Caco-2 (cell line): ENCODE data around the gene OR2T10. TPM values are rescaled to one million over a fixed set of nuclear protein-coding genes. Genes with fewer than 3 reads are reported as not detected.

Experiments used
- BruUV-seq: library from RNA; stranded (reverse); fragments of 400-500 nt; replicated peaks from 2 replicates; lab custom pipeline; 2021; lab: Mats Ljungman, UMichigan
- CTCF ChIA-PET: fragments of 300-600 bp; sonication (Branson Sonifier 250); formaldehyde crosslinking; loops from one replicate; lab custom pipeline; 2022; ENCODE audit warnings: antibody characterized with exemption; lab: Charles Lee
- POLR2A ChIA-PET: fragments of 300-600 bp; sonication (Branson Sonifier 250); formaldehyde crosslinking; loops from one replicate; lab custom pipeline; 2022; ENCODE audit warnings: antibody characterized with exemption; lab: Charles Lee
- DNase-seq, 2 experiments: peaks; one replicate each; pipeline versions ENCODE4 v3.0.0 to v3.0.0-alpha.2; 2020 to 2022
- H3K27me3 ChIP-seq: replicated peaks from 2 replicates; pipeline ENCODE4 v1.6.0; 2011; ENCODE audit warnings: low read length; ENCODE audit not compliant: control insufficient read depth, insufficient read depth
- H3K36me3 ChIP-seq: 2 replicates; pipeline ENCODE4 v1.5.1; 2011; ENCODE audit warnings: low read length; ENCODE audit not compliant: control insufficient read depth, insufficient read depth
- H3K4me1 ChIP-seq: fragments of 250-450 bp; sonication (Bioruptor Pico); 2 replicates; pipeline ENCODE4 v1.5.1; 2020; ENCODE audit warnings: mild to moderate bottlenecking
- H3K4me3 ChIP-seq: 2 replicates; pipeline ENCODE4 v1.5.1; 2011; ENCODE audit warnings: low read depth, mild to moderate bottlenecking, control low read depth, low read length
- H3K9me3 ChIP-seq: fragments of 250-450 bp; sonication (Bioruptor Pico); 2 replicates; pipeline ENCODE4 v1.5.1; 2020; ENCODE audit warnings: mild to moderate bottlenecking, moderate library complexity
- H3K27ac Mint-ChIP-seq: one replicate; pipeline ENCODE4 v1.8.0; 2022; ENCODE audit warnings: mixed read lengths; ENCODE audit not compliant: unreplicated experiment
- H3K27me3 Mint-ChIP-seq: one replicate; pipeline ENCODE4 v1.8.0; 2022; ENCODE audit warnings: mixed read lengths; ENCODE audit not compliant: insufficient read depth, unreplicated experiment
- H3K36me3 Mint-ChIP-seq: one replicate; pipeline ENCODE4 v1.8.0; 2022; ENCODE audit warnings: mild to moderate bottlenecking, mixed read lengths; ENCODE audit not compliant: insufficient read depth, unreplicated experiment
- H3K4me1 Mint-ChIP-seq: one replicate; pipeline ENCODE4 v1.8.0; 2022; ENCODE audit warnings: low read depth, mixed read lengths; ENCODE audit not compliant: unreplicated experiment
- H3K4me3 Mint-ChIP-seq: one replicate; pipeline ENCODE4 v1.8.0; 2022; ENCODE audit warnings: mild to moderate bottlenecking, moderate library complexity, mixed read lengths; ENCODE audit not compliant: unreplicated experiment
- H3K9me3 Mint-ChIP-seq: one replicate; pipeline ENCODE4 v1.8.0; 2022; ENCODE audit warnings: mixed read lengths; ENCODE audit not compliant: unreplicated experiment
- intact Hi-C: fragments of 100-400 bp; cut with micrococcal nuclease; formaldehyde crosslinking; loops from one replicate; pipeline ENCODE4 v1.10.0; 2022; ENCODE audit not compliant: unreplicated experiment
- total RNA-seq: library from RNA; stranded (reverse); gene quantifications from 2 replicates; pipeline ENCODE4 v1.2.3, GENCODE V29; 2022
- TF ChIP-seq, protein P1 (sequence below), 2 experiments: fragments of 200-600 bp in 1 of 2; IDR thresholded peaks; 1 replicate in 1 of 2; 2 replicates in 1 of 2; pipeline versions ENCODE4 v1.5.1 to v1.8.0; 2011 to 2022; ENCODE audit warnings: antibody characterized with exemption in 1 of 2, control low read depth in 1 of 2, inconsistent platforms in 1 of 2, low read depth in 1 of 2, low read length in 1 of 2, mild to moderate bottlenecking in 1 of 2, moderate library complexity in 1 of 2; ENCODE audit not compliant: insufficient read depth in 1 of 2, severe bottlenecking in 1 of 2, unreplicated experiment in 1 of 2

The OR2T10 gene
- total RNA-seq, 1 experiment from 2014 or later: not detected

DNA sequence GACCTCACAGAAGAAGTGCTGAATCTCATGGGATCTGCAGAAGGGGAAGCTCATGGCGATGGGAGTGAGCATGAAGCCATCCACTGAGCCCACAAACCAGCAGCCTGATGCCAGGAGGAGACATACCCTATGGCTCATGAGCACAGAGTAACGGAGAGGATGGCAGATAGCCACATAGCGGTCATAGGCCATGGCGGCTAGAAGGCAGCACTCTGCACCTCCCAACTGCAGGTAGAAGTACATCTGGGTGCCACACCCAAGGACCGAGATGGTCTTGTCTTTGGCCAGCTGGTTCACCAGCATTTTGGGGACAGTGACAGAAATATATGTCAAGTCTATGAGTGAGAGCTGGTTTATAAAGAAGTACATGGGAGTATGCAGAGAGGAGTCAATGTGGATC lies 4.3 kb downstream of the OR2T10 start:
- Mint-ChIP-seq H3K36me3 (no peaks in the 10 kb centered on the region), H3K27me3 (no peaks in the 10 kb centered on the region), H3K4me3 (no peak overlapping the region), H3K27ac (no peak overlapping the region), H3K9me3 (no peaks in the 10 kb centered on the region), H3K4me1 (no peaks in the 10 kb centered on the region)
- Histone ChIP-seq H3K27me3 (no peaks in the 10 kb centered on the region), H3K4me3 (no peak overlapping the region), H3K9me3 (no peaks in the 10 kb centered on the region), H3K4me1 (no peaks in the 10 kb centered on the region), H3K36me3 (no peaks in the 10 kb centered on the region)
- ChIA-PET CTCF (no interaction called here), POLR2A (no interaction called here)
- intact Hi-C loops: no loop called here
- TF ChIP-seq, protein P1, sequence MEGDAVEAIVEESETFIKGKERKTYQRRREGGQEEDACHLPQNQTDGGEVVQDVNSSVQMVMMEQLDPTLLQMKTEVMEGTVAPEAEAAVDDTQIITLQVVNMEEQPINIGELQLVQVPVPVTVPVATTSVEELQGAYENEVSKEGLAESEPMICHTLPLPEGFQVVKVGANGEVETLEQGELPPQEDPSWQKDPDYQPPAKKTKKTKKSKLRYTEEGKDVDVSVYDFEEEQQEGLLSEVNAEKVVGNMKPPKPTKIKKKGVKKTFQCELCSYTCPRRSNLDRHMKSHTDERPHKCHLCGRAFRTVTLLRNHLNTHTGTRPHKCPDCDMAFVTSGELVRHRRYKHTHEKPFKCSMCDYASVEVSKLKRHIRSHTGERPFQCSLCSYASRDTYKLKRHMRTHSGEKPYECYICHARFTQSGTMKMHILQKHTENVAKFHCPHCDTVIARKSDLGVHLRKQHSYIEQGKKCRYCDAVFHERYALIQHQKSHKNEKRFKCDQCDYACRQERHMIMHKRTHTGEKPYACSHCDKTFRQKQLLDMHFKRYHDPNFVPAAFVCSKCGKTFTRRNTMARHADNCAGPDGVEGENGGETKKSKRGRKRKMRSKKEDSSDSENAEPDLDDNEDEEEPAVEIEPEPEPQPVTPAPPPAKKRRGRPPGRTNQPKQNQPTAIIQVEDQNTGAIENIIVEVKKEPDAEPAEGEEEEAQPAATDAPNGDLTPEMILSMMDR (IDR thresholded peaks at IDR 0.05; ENCODE audit: insufficient read depth in 1 of 2, low read depth in 1 of 2, low read length in 1 of 2, severe bottlenecking in 1 of 2, unreplicated experiment in 1 of 2): no peak
- DNase-seq: no peak
- no TSS peak for BruUV-seq

DNA sequence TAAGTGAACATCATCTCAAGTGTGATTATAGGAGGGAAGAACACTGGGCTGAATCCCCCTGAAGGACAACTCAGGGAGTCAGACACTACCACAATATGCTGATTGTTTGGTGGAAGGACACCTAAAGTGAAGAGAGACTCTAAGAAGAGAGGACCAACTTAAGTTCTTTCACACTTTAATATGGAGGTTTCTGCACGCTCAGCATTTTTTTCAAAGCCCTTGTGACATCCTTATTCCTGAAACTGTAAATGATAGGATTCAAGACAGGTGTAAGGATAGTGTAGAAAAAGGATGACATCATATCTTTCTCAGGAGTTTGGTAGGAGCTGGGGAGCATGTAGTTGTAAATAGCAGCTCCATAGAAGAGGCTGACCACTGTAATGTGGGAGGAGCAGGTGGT lies 4.8 kb downstream of the OR2T10 start:
- H3K36me3 Mint-ChIP-seq: no peaks in the 10 kb centered on the region
- POLR2A ChIA-PET: no interaction called here
- Histone ChIP-seq H3K4me1 (no peaks in the 10 kb centered on the region), H3K9me3 (no peaks in the 10 kb centered on the region), H3K36me3 (no peaks in the 10 kb centered on the region), H3K27me3 (no peaks in the 10 kb centered on the region), H3K4me3 (no peak overlapping the region)
- no peaks in the 10 kb centered on the region for H3K9me3 Mint-ChIP-seq
- TF ChIP-seq, protein P1 (IDR thresholded peaks at IDR 0.05; ENCODE audit: insufficient read depth in 1 of 2, low read depth in 1 of 2, low read length in 1 of 2, severe bottlenecking in 1 of 2, unreplicated experiment in 1 of 2): no peak
- intact Hi-C loops: no loop called here
- H3K4me1 Mint-ChIP-seq: no peaks in the 10 kb centered on the region
- CTCF ChIA-PET: no interaction called here
- no peak for DNase-seq
- H3K27ac Mint-ChIP-seq: no peak overlapping the region
- no peaks in the 10 kb centered on the region for H3K27me3 Mint-ChIP-seq
- no peak overlapping the region for H3K4me3 Mint-ChIP-seq
- no TSS peak for BruUV-seq

DNA sequence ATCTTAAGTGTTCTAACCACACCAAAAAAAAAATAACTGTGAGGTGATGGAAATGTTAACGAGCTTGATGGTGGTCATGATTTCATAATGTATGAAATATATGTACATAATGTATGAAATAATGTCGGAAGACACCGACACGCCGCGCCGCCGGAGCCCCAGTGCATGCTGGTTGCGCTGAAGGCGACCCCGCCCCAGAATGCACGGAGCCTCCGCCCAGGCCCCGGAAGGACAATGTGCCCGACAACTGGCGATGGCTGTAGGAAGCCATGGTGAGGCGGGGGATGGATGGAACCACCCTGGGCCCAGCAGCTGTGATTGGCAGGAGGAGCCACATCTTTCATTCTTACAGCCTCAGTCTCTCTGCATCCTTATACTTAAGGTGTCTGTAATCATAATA lies 7.4 kb downstream of the OR2T10 start:
- no peak for DNase-seq
- H3K9me3 ChIP-seq: no peaks in the 10 kb centered on the region
- H3K27ac Mint-ChIP-seq: no peak overlapping the region
- H3K27me3 Mint-ChIP-seq: peaks cover 2% of the 10 kb centered on the region
- intact Hi-C loops: no loop called here
- H3K36me3 Mint-ChIP-seq: no peaks in the 10 kb centered on the region
- no peaks in the 10 kb centered on the region for H3K36me3 ChIP-seq
- H3K4me1 Mint-ChIP-seq: no peaks in the 10 kb centered on the region
- H3K9me3 Mint-ChIP-seq: no peaks in the 10 kb centered on the region
- H3K27me3 ChIP-seq: no peaks in the 10 kb centered on the region
- ChIA-PET POLR2A (no interaction called here), CTCF (no interaction called here)
- H3K4me1 ChIP-seq: no peaks in the 10 kb centered on the region
- no peak overlapping the region for H3K4me3 ChIP-seq
- TF ChIP-seq, protein P1 (IDR thresholded peaks at IDR 0.05; ENCODE audit: insufficient read depth in 1 of 2, low read depth in 1 of 2, low read length in 1 of 2, severe bottlenecking in 1 of 2, unreplicated experiment in 1 of 2): no peak
- BruUV-seq: no TSS peak
- H3K4me3 Mint-ChIP-seq: no peak overlapping the region
